GM21526 (cell line): ENCODE data around the gene TMEM109.

Source experiments
- ATAC-seq: cut with Tn5 transposase; IDR thresholded peaks from one replicate; pipeline ENCODE4 v1.9.1; 2021; ENCODE audit warnings: moderate library complexity; ENCODE audit not compliant: unreplicated experiment, low FRiP score

TMEM109 gene

DNA sequence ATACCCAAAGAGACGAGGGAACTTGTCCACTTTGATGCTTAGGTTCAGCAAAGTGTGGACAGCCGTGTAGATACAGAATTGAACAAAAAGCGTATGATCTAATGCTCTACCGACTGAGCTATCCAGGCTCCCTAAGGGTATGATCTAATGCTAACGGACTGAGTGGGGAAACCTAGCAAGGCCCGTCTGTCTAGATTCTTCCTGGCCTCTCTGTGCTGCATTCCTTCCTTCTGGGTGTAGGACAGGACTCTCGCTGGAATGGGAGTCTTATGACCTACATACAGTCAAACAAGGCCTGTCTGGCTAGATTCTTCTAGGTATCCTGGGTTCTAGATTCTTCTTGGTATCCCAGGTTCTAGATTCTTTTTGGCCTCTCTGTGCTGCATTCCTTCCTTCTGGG is 46.4 kb downstream of the TMEM109 start:
- no peak for ATAC-seq

DNA sequence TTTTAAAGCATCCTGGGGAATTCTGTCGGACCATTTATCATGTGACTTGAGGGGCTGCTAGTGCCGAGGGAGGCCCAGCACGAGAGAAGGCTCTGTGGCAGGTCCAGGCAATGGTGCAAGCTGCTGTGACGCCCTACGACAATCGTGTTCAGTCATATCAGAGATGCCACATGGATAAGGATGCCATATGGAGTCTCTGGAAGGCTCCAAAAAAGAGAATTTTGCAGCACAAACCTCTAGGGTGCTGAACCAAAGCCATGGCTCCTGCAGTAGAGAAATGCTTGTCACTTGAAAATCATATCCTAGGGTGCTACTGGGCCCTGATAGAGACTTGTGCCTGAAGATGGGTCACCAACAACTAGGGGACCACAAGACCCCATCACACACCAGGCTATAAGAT is 50.8 kb downstream of the TMEM109 start:
- no peak for ATAC-seq

DNA sequence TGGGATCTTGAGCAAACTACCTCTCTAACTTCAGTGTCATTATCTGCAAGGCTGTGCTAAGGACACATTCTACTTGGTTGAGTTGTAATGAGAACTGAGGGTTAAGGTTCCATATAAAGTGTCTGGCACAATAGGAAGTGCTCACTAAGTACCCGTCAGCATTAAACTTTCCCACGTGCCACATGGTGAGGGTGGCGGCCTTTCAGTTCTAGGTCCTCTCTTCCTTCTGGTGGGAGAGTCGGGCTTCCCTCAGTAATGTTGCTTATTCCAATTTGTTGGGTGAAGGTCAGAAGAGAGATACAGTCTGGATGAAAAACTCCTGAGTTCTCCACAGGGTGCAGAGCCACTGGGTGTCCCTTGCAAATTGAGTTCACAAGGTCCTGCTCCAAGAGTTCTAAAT is 52.9 kb downstream of the TMEM109 start:
- no peak for ATAC-seq

DNA sequence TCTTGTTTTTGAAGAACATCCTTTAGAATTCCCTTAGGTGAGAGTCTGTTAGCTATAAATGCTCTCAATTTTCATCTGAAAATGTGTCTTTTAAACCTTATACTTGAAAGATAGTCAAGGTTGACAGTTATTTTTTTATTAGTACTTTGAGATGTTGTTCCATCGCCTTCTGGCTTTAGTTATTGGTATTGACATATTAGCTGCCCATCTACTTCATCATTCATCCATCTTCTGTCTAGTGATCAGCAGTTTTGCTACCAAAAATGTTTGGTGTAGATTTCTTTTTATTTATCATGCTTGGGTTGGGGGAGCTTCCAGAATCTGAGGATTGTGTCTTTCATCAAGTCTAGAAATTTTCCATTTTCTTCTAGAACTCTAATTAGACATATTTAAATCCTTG is 54.3 kb downstream of the TMEM109 start:
- no peak for ATAC-seq

DNA sequence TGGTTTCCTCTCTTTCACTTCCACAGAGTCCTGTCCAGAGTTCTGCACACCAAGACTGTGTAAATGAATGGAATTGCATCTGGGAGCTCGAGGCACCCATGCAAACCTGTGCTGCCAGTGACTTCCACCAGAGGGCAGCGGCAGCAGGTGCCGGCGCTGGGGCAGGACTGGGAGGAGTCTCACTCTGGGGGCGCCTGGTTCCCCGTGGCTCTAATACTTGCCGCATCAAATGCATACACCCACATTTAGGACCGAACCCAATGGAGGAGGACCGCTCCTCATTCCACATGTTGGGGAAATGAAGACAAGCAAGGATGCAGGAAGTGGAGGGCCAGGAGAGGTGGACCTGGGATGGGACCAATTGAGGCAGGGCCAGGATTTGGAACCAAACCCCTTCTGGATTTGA is 56.4 kb downstream of the TMEM109 start:
- ATAC-seq: no peak

DNA sequence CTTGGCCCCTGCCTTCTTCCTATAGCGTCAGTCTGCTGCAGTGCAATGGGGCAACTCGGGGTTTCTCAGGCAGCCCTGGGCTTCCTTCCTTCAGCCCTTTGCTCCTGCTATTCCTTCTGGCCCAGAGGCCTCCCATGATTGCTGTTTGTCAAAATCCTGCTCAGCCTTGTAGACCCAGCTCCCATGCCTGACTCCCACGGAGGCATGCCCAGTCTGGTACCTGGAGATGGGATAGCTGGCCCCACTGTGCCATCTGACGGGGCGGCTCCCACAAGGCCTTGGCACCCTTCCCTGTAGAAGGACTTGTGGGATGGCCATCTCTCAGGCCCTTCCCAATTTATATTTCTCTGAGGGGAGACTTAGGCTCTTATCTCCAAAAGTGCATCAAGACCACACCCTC is 56.9 kb downstream of the TMEM109 start:
- ATAC-seq: no peak

DNA sequence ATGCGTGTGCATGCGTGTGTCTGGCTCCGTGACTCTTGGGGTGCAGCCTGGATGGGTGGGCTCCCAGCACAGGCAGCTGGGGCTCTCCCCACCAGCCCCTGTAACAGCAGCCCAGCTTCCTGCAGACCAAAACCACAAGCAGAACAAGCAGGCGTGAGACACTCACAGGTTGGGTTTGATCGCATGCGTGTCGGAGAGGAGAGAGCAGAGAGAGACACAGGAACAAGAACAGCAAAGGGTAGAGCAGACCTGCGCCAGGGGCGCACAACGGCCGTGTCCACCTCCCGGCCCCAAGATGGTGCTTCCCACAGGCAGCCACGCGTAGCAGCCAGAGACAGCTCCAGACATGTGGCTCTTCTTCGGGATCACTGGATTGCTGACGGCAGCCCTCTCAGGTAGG is 57.6 kb downstream of the TMEM109 start, which contains the start of gene CD6:
CD6 (plus strand) TSS at position 161 of the 400 bp plus-strand sequence; CDS start at position 347, 186 bp downstream.
- ATAC-seq: no peak

DNA sequence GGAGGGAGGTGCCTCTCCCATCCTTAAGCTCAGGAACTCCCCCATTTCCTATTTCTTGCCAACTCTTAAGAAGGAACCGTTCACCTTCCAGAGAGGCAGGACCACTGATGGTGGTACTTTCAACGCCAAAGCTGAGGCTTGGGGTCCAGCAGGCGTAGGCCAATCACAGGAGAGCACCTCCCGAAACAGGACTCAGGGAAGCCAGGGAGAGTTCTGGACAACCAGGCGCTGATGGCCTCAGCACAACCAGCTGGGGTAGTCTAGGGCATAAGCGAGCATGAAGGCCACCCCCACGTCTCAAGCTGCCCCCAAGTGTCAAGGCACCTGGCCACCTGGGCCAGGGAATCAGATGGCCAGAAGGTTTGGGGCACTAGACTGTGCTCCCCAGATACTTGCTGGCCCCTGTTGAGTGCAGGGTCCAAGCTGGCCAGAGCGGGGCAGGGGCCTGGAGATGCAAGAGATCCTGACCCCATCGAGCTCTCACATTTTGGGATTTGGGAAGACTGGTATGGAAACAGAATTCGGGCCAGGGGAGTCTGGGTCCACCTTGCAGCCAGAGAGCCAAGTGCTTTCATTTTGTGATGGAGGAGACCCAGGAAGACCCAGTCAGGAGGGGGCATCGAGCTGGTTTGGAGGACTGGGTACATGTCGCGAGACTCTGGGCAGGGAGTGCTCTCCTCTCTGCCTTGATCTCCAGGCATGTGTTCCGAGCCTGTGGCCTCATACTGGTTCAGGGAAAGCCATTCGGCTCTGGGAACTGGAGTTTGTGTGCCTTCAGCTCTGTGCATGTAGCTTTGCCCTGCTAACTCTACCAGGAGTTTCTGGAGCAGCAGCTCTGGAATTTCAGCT is 58.4 kb downstream of the TMEM109 start:
- ATAC-seq: no peak
